ENCODE results near the gene SAE1. TPM values are rescaled to one million over a fixed set of nuclear protein-coding genes. Genes with fewer than 3 reads are reported as not detected.

The SAE1 gene
- total RNA-seq (2022; extraction: Qiagen RNA extraction; ENCODE audit: low read depth) = 207 to 239 TPM (median 213 TPM) in 5 replicates

DNA sequence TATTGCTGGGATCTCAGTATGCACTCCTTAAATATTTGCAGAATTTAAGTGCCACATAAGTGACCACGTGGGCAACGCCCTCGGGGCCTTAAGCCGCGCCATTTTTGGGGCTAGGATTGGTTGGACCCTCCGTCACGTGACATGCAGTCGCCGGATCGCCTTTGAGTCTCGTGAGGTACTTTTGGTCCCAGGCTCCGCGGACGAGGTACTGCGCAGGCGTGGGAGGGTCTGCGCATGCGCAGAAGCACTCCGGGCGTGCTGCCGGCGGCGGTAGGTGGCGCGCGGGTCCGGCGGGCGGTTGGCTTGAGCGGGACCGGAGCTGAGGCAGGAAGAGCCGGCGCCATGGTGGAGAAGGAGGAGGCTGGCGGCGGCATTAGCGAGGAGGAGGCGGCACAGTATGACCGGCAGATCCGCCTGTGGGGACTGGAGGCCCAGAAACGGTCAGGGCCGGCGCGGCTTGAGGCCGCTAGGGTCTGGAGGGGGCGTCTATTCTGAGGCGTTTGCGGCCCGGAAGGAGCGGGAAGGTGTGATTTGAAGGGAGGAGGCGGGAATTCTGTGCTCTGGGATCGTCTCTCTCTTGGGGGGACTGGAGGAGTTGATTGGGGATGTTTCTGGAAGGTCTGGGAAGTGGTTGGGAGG is at the start of gene SAE1:
SAE1 (plus strand) TSS at position 247 of the 639 bp plus-strand sequence; CDS start at position 343, 96 bp downstream.

DNA sequence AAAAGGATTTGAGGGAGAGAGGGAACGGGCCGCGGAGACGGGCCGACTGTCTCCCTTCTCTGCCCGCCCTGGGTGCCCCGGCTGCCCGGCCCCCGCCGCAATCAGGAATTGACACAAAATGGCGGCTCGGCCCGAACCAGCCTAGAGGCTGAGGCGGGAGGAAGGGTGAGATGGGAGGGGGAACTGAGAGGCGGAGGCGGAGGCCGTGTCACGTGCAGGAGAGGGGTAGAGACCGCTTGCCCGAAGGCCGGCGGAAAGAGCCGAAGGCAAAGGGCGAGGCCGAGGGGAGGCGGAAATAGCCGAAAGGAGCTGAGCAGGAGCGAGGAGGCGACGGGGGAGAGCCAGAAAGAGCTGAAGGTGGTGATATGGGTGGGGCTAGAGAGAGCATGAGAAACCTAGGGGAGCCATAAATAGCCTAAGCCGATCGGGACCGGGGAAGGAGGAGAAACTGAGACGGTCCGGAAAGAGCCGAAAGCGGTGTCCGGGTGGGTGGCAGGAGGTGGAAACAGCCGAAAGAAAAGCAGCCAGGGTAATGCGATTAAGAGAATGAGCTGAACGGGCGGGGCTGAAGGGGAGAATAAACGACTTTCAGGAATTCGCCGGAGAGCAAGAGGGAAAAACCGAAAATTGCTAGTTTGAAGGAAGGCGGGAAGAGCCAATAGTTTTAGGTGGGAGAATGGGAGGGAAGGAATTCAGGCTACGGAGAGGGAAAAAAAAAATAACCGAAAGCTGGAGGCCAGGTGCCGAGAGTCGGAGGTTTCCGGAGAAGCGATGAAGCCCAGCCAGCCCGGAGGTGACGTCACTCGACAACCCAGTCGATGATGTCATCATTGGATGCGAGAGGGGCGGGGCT is 17.4 kb upstream of the SAE1 start, which contains the start of gene ZC3H4:
ZC3H4 (minus strand) TSS at position 780 of the 853 bp plus-strand sequence. CDS start 1,192 bp downstream, outside the sequence.

DNA sequence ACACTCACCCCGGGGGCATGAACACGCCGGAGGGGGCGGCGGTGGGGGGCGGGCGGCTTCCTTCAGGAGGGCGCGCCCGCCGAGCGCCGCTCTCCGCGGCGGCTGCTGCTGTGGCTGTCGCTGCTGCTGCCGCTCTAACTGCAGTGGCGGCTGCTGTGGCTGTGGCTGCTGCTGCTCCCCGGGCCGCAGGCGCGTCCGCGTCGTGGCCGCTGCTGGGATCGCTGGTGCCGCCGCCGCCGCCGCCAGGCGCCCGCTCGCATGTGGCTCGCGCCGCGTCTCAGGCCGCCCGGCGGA is 100.2 kb downstream of the SAE1 start, which contains the start of gene BBC3:
BBC3 (minus strand) TSS at position 279 of the 294 bp plus-strand sequence. CDS start 2,768 bp downstream, outside the sequence.

DNA sequence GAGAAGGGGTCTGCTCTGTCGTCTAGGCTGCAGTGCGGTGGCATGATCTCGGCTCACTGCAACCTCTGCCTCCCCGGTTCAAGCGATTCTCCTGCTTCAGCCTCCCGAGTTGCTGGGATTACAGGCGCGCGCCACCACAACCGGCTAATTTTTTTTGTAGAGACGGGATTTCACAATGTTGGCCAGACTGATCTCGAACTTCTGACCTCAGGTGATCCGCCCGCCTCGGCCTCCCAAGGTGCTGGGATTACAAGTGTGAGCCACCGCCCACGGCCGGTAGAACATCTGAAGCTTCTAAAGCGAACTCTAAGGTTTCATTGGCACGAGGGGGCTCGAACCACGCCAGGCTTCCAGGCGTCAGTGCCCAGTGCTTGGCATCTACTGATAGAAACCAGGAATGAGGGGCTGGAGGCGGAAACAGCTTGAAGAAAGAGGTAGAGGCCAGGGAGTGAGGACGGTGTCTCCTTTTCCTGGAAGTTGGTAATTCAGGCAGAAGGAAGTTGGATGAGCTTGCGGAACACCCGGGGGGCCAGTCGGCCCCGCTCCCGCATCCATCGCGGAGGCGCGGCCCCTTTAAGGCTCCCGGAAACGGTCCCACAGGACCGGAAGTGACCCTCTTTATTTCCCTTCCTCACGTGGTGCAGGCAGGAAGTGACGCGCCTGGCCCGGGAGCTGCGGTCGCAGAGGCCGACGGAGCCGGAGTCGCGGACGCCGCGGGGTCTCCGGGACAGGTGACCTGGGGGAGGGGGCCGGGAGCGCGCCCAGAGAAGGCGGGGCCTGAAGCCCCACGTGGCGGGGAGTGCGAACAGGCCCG is 125.5 kb downstream of the SAE1 start, which contains the start of gene CCDC9:
CCDC9 (plus strand) TSS at position 647 of the 814 bp plus-strand sequence. CDS start 1,876 bp downstream, outside the sequence.

Other genes starting within 250 kb of the SAE1 start
- 4.0 to 7.4 TPM (median 6.4 TPM) in 5 replicates for gene NPAS1, start 111.0 kb upstream of the SAE1 start, total RNA-seq (2022; extraction: Qiagen RNA extraction; ENCODE audit: low read depth)
- 35.2 to 88.9 TPM (median 86.6 TPM) in 5 replicates for gene TMEM160, start 82.2 kb upstream of the SAE1 start, total RNA-seq (2022; extraction: Qiagen RNA extraction; ENCODE audit: low read depth)
- 16.2 to 21.2 TPM (median 19.8 TPM) in 5 replicates for gene ZC3H4, start 17.1 kb upstream of the SAE1 start, total RNA-seq (2022; extraction: Qiagen RNA extraction; ENCODE audit: low read depth)
- gene BBC3, start 100.4 kb downstream of the SAE1 start, total RNA-seq (2022; extraction: Qiagen RNA extraction; ENCODE audit: low read depth) = 19.6 to 36.3 TPM (median 29.0 TPM) in 5 replicates
- gene CCDC9, start 125.7 kb downstream of the SAE1 start, total RNA-seq (2022; extraction: Qiagen RNA extraction; ENCODE audit: low read depth) = 23.5 to 25.4 TPM (median 24.0 TPM) in 5 replicates
- 3.9 to 11.7 TPM (median 10.7 TPM) in 5 replicates for gene INAFM1, start 144.1 kb downstream of the SAE1 start, total RNA-seq (2022; extraction: Qiagen RNA extraction; ENCODE audit: low read depth)
- gene C5AR1, start 179.0 kb downstream of the SAE1 start, total RNA-seq (2022; extraction: Qiagen RNA extraction; ENCODE audit: low read depth) = 0.91 to 2.3 TPM (median 1.9 TPM) in 5 replicates
- 1.0 to 2.6 TPM (median 1.5 TPM) in 5 replicates for gene C5AR2, start 201.3 kb downstream of the SAE1 start, total RNA-seq (2022; extraction: Qiagen RNA extraction; ENCODE audit: low read depth)
- 22.8 to 35.5 TPM (median 34.0 TPM) in 5 replicates for gene DHX34, start 218.5 kb downstream of the SAE1 start, total RNA-seq (2022; extraction: Qiagen RNA extraction; ENCODE audit: low read depth)